MM.1S (cell line): ENCODE results near the gene PPM1A.

ENCODE experiments used
- DNase-seq: peaks from one replicate; pipeline ENCODE4 v3.0.0-alpha.2; 2015
- H2AFZ ChIP-seq: fragments of 300-600 bp; sonication (generic); 2 replicates; pipeline ENCODE4 v1.6.0; 2016; ENCODE audit warnings: antibody characterized with exemption, low read length
- H3F3A ChIP-seq: fragments of 300-600 bp; sonication (generic); 2 replicates; pipeline ENCODE4 v1.6.1; 2016; ENCODE audit warnings: mild to moderate bottlenecking, antibody characterized with exemption, low read length, moderate library complexity, mixed read lengths; ENCODE audit not compliant: insufficient read depth
- H3K27ac ChIP-seq: fragments of 300-600 bp; sonication (generic); 2 replicates; pipeline ENCODE4 v1.5.1; 2016; ENCODE audit warnings: mild to moderate bottlenecking, low read length
- H3K27me3 ChIP-seq: fragments of 300-600 bp; sonication (generic); replicated peaks from 2 replicates; pipeline ENCODE4 v1.6.0; 2016; ENCODE audit warnings: low read length; ENCODE audit not compliant: insufficient read depth
- H3K36me3 ChIP-seq: fragments of 300-600 bp; sonication (generic); replicated peaks from 2 replicates; pipeline ENCODE4 v1.6.1; 2016; ENCODE audit warnings: mild to moderate bottlenecking, low read length, mixed read lengths; ENCODE audit not compliant: insufficient read depth
- H3K4me1 ChIP-seq: fragments of 300-600 bp; sonication (generic); 2 replicates; pipeline ENCODE4 v1.6.1; 2016; ENCODE audit warnings: low read length, mixed read lengths
- H3K4me2 ChIP-seq: fragments of 300-600 bp; sonication (generic); 2 replicates; pipeline ENCODE4 v1.6.0; 2016; ENCODE audit warnings: low read depth, low read length
- H3K4me3 ChIP-seq: fragments of 300-600 bp; sonication (generic); 2 replicates; pipeline ENCODE4 v1.5.1; 2016; ENCODE audit warnings: low read length, mixed read lengths
- H3K79me2 ChIP-seq: fragments of 300-600 bp; sonication (generic); 2 replicates; pipeline ENCODE4 v1.6.1; 2016; ENCODE audit warnings: mixed run types, low read length, mixed read lengths
- H3K9ac ChIP-seq: fragments of 300-600 bp; sonication (generic); 2 replicates; pipeline ENCODE4 v1.6.1; 2016; ENCODE audit warnings: low read length, mixed read lengths
- H3K9me2 ChIP-seq: fragments of 300-600 bp; sonication (generic); replicated peaks from 2 replicates; pipeline ENCODE4 v1.6.1; 2016; ENCODE audit warnings: mild to moderate bottlenecking, low read length, mixed read lengths; ENCODE audit not compliant: insufficient read depth
- H3K9me3 ChIP-seq: fragments of 300-600 bp; sonication (generic); replicated peaks from 2 replicates; pipeline ENCODE4 v1.6.1; 2016; ENCODE audit warnings: mild to moderate bottlenecking, low read length, mixed read lengths; ENCODE audit not compliant: insufficient read depth
- H4K20me1 ChIP-seq: fragments of 300-600 bp; sonication (generic); 2 replicates; pipeline ENCODE4 v1.6.1; 2016; ENCODE audit warnings: mild to moderate bottlenecking, low read length, moderate library complexity, mixed read lengths; ENCODE audit not compliant: insufficient read depth
- EZH2 ChIP-seq: fragments of 300-600 bp; sonication (generic); optimal IDR thresholded peaks from 2 replicates; pipeline ENCODE3; 2017; ENCODE audit warnings: low read depth, mild to moderate bottlenecking, antibody characterized with exemption, low read length, mixed read lengths
- EZH2phosphoT487 ChIP-seq: fragments of 300-600 bp; sonication (generic); IDR thresholded peaks from 2 replicates; pipeline ENCODE4 v1.6.1; 2018; ENCODE audit warnings: antibody characterized with exemption, low read length
- TF ChIP-seq, protein P1 (sequence below): fragments of 300-600 bp; sonication (generic); IDR thresholded peaks from 2 replicates; pipeline ENCODE4 v1.5.1; 2016; ENCODE audit warnings: antibody characterized with exemption, low read length, mixed read lengths

The PPM1A gene

DNA sequence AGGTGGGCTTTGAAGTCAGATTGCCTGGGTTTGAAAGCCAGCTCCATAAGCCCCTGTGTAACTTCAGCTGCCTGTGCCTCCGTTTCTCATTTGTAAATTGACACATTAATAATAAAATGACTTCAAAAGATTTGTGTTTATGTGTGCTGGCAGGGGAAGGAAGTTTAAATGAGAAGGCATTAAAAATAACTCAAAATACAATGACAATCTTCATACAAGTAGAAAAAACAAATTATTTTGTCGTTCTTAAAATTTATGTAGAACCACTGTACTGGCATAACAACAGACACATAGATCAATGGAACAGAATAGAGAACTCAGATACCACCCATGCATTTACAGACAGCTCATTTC lies 83.0 kb downstream of the PPM1A start:
- no peak overlapping the region for H2AFZ ChIP-seq
- 0 out of 2 replicates have a peak overlapping the region, but pooled peaks have one; percentile 66 for H3K4me3 ChIP-seq

GRCh38 chr14:60332869-60333268 lies 83.8 kb downstream of the PPM1A start:
- TF ChIP-seq EZH2 (no peak), EZH2phosphoT487 (no peak)
- TF ChIP-seq, protein P1, sequence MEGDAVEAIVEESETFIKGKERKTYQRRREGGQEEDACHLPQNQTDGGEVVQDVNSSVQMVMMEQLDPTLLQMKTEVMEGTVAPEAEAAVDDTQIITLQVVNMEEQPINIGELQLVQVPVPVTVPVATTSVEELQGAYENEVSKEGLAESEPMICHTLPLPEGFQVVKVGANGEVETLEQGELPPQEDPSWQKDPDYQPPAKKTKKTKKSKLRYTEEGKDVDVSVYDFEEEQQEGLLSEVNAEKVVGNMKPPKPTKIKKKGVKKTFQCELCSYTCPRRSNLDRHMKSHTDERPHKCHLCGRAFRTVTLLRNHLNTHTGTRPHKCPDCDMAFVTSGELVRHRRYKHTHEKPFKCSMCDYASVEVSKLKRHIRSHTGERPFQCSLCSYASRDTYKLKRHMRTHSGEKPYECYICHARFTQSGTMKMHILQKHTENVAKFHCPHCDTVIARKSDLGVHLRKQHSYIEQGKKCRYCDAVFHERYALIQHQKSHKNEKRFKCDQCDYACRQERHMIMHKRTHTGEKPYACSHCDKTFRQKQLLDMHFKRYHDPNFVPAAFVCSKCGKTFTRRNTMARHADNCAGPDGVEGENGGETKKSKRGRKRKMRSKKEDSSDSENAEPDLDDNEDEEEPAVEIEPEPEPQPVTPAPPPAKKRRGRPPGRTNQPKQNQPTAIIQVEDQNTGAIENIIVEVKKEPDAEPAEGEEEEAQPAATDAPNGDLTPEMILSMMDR = no peak
- no peaks in the 10 kb centered on the region for H3K4me1 ChIP-seq
- H3F3A ChIP-seq = peaks cover 7% of the 10 kb centered on the region; the same call in 1 of the 2 replicates
- H3K27me3 ChIP-seq = no peaks in the 10 kb centered on the region
- H2AFZ ChIP-seq = no peak overlapping the region
- H3K36me3 ChIP-seq = no peaks in the 10 kb centered on the region
- DNase-seq = peak; percentile 40
- H3K9me3 ChIP-seq = no peaks in the 10 kb centered on the region
- peak overlapping the region; percentile 16; the same call in 1 of the 2 replicates for H3K9ac ChIP-seq
- H4K20me1 ChIP-seq = no peaks in the 10 kb centered on the region
- H3K4me3 ChIP-seq = peak overlapping the region; percentile 37
- H3K4me2 ChIP-seq = peak overlapping the region; percentile 73; the same call in 1 of the 2 replicates
- H3K9me2 ChIP-seq = no peaks in the 10 kb centered on the region
- H3K79me2 ChIP-seq = no peaks in the 10 kb centered on the region
- H3K27ac ChIP-seq = peak overlapping the region; percentile 14; the same call in 1 of the 2 replicates

More for the DNA sequence above, 83.0 kb downstream of the PPM1A start:
- H3K79me2 ChIP-seq = no peaks in the 10 kb centered on the region
- no peaks in the 10 kb centered on the region for H3K9me3 ChIP-seq
- no peak for DNase-seq
- H3K4me2 ChIP-seq = peak overlapping the region; percentile 73; the same call in 1 of the 2 replicates
- peaks cover 7% of the 10 kb centered on the region; the same call in 1 of the 2 replicates for H3F3A ChIP-seq
- H3K9ac ChIP-seq = no peak overlapping the region
- no peaks in the 10 kb centered on the region for H3K27me3 ChIP-seq
- H3K27ac ChIP-seq = peak overlapping the region; percentile 14; the same call in 1 of the 2 replicates
- no peaks in the 10 kb centered on the region for H4K20me1 ChIP-seq
- H3K4me1 ChIP-seq = 0 out of 2 replicates have a peak, but pooled peaks cover 3% of the 10 kb centered on the region
- no peaks in the 10 kb centered on the region for H3K9me2 ChIP-seq
- no peaks in the 10 kb centered on the region for H3K36me3 ChIP-seq
- TF ChIP-seq EZH2 = no peak
- TF ChIP-seq, protein P1 = no peak
- no peak for TF ChIP-seq EZH2phosphoT487

DNA sequence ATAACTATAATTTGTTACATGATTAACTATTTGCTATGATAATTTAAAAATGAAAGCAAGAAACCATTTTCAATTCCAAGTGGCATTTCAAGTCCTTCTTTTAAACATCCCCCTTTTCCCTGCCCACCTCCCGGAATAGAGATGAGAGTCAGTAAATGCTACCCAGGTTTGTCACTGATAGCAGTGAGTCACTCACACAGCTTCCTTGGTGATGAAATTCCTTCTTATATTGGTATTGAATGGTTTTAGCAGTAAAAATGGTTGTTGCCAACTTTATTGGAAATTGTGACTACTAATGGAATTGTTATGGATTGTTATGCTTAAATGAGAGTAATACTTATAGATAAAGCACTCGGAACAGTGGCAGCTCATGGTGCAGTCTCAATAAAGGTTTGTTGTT lies 90.5 kb downstream of the PPM1A start:
- Histone ChIP-seq H4K20me1 (no peaks in the 10 kb centered on the region), H3K9me2 (no peaks in the 10 kb centered on the region), H3K4me3 (no peak overlapping the region), H3K4me1 (no peaks in the 10 kb centered on the region), H3K9ac (no peak overlapping the region), H3K36me3 (no peaks in the 10 kb centered on the region), H3K27me3 (no peaks in the 10 kb centered on the region), H3F3A (no peaks in the 10 kb centered on the region), H3K79me2 (no peaks in the 10 kb centered on the region), H3K4me2 (no peak overlapping the region), H3K9me3 (no peaks in the 10 kb centered on the region), H3K27ac (no peak overlapping the region), H2AFZ (no peak overlapping the region)
- TF ChIP-seq EZH2 (no peak), EZH2phosphoT487 (no peak)
- TF ChIP-seq, protein P1 = no peak
- no peak for DNase-seq
